SH-SY5Y (cell line): ENCODE results near the gene C1RL.

Experiments used
- GATA2 ChIP-seq: IDR thresholded peaks from 2 replicates; pipeline ENCODE4 v1.6.1; 2011; ENCODE audit warnings: mild to moderate bottlenecking, low read depth, low read length
- GATA3 ChIP-seq: IDR thresholded peaks from 2 replicates; pipeline ENCODE4 v1.6.1; 2011; ENCODE audit warnings: low read depth, mild to moderate bottlenecking, low read length, moderate library complexity

DNA sequence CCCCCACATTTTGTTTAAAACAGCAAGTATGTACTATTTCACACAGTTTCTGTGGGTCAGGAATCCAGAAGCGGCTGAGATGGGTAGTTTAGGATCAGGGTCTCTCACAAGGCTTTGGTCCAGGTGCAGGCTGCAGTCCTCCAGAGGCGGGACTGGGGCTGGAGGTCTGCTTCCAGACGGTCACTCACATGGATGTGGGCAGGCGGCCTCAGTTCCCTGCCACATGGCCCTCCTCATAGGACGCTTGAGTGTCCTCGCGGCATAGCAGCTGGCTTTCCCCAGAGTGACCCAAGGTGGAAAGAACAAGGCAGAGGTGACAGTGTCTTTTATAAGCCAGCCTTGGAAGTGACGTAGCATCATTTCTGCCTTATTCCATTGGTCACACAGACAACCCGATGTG is 7.9 kb upstream of the C1RL start:
- no peak for TF ChIP-seq GATA2
- TF ChIP-seq GATA3, result no peak
